Breast epithelium (tissue), 4 donors: ENCODE data around the gene TSFM. TPM values are rescaled to one million over a fixed set of nuclear protein-coding genes. Genes with fewer than 3 reads are reported as not detected.

Source experiments
- DNase-seq, 2 donors: peaks; one replicate each; pipeline ENCODE4 v3.0.0-alpha.2; 2019; ENCODE audit warnings: low spot score in 2 of 2
- H3K27ac ChIP-seq, 2 donors: fragments of 200-600 bp; sonication (generic) in 1 of 2; one replicate each; pipeline ENCODE4 v1.5.1; 2016 to 2019; ENCODE audit warnings: mild to moderate bottlenecking in 1 of 2
- H3K27me3 ChIP-seq, 2 donors: fragments of 200-600 bp; sonication (generic) in 1 of 2; one replicate each; pipeline versions ENCODE4 v1.5.1 to v1.6.0; 2017 to 2019; ENCODE audit warnings: control low read depth in 1 of 2, mild to moderate bottlenecking in 1 of 2
- H3K36me3 ChIP-seq: fragments of 200-600 bp; one replicate; pipeline ENCODE4 v1.5.1; 2019
- H3K4me1 ChIP-seq, 2 donors: fragments of 200-600 bp; sonication (generic); one replicate each; pipeline ENCODE4 v1.5.1; 2016 to 2019; ENCODE audit warnings: control low read depth in 1 of 2
- H3K4me3 ChIP-seq, 3 donors: fragments of 200-600 bp; sonication (generic); 1 replicate in 2 of 3; 2 replicates in 1 of 3; pipeline ENCODE4 v1.5.1; 2016 to 2019; ENCODE audit warnings: mild to moderate bottlenecking in 3 of 3, moderate library complexity in 2 of 3
- H3K9me3 ChIP-seq, 2 donors: fragments of 200-600 bp; sonication (generic) in 1 of 2; one replicate each; pipeline ENCODE4 v1.5.1; 2016 to 2019; ENCODE audit warnings: control low read depth in 1 of 2
- POLR2A ChIP-seq: fragments of 450-650 bp; IDR thresholded peaks from one replicate; pipeline ENCODE4 v1.6.1; 2016; ENCODE audit warnings: antibody characterized with exemption, mild to moderate bottlenecking, moderate library complexity
- POLR2AphosphoS5 ChIP-seq, 3 donors: sonication (generic); formaldehyde crosslinking; IDR thresholded peaks; one replicate each; pipeline ENCODE4 v1.6.1; 2017; ENCODE audit warnings: antibody characterized with exemption in 3 of 3
- intact Hi-C: fragments of 100-400 bp; cut with DNase I; formaldehyde crosslinking; loops from one replicate; pipeline ENCODE4 v1.15.1; 2023; ENCODE audit warnings: low total_unique reads
- total RNA-seq, 3 donors: library from RNA; depleted of rRNA; stranded (reverse); fragments of >200 nt; gene quantifications; one replicate each; pipeline ENCODE4 v1.1.0, GENCODE V29; 2016
- TF ChIP-seq, protein P1 (sequence below), 3 donors: fragments of 450-650 bp; IDR thresholded peaks; one replicate each; pipeline ENCODE4 v1.5.1; 2016 to 2017; ENCODE audit warnings: antibody characterized with exemption in 3 of 3, mild to moderate bottlenecking in 3 of 3, moderate library complexity in 3 of 3

TSFM gene
- total RNA-seq, 3 donors from 2014 or later, result 17.9 to 30.8 (median 27.2) TPM

DNA sequence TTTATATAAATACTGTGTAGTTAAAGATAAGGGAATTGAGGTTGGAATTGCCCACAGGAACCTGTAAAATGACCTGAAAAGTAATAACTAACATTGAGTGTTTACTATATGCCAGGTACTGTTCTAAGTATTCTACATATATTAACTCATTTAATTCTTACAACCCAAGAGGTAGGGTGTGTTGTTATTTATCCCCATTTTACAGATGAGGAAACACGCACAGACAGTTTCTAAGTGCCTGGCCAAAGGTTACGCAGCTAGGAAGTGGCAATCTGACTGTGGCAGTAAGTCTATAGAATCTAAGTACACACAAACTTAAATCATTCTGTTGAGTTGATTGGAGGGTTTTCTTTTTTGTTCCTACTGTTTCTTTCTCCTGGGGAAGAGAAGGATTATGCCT is 38.8 kb upstream of the TSFM start:
- no peak for DNase-seq
- Histone ChIP-seq H3K4me3 (peak overlapping the region in 1 of 3 donors; percentile 87), H3K4me1 (peaks cover 0 to 8% of the 10 kb centered on the region in 2 donors), H3K27ac (peak overlapping the region in 1 of 2 donors; percentile 100), H3K9me3 (no peaks in the 10 kb centered on the region), H3K27me3 (peaks cover 4 to 7% of the 10 kb centered on the region in 2 donors), H3K36me3 (no peaks in the 10 kb centered on the region)
- intact Hi-C loops, result no loop called here
- TF ChIP-seq POLR2A, result no peak
- TF ChIP-seq, protein P1, sequence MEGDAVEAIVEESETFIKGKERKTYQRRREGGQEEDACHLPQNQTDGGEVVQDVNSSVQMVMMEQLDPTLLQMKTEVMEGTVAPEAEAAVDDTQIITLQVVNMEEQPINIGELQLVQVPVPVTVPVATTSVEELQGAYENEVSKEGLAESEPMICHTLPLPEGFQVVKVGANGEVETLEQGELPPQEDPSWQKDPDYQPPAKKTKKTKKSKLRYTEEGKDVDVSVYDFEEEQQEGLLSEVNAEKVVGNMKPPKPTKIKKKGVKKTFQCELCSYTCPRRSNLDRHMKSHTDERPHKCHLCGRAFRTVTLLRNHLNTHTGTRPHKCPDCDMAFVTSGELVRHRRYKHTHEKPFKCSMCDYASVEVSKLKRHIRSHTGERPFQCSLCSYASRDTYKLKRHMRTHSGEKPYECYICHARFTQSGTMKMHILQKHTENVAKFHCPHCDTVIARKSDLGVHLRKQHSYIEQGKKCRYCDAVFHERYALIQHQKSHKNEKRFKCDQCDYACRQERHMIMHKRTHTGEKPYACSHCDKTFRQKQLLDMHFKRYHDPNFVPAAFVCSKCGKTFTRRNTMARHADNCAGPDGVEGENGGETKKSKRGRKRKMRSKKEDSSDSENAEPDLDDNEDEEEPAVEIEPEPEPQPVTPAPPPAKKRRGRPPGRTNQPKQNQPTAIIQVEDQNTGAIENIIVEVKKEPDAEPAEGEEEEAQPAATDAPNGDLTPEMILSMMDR (IDR thresholded peaks at IDR 0.05), result no peak
- no peak for TF ChIP-seq POLR2AphosphoS5 (IDR thresholded peaks at IDR 0.05)

DNA sequence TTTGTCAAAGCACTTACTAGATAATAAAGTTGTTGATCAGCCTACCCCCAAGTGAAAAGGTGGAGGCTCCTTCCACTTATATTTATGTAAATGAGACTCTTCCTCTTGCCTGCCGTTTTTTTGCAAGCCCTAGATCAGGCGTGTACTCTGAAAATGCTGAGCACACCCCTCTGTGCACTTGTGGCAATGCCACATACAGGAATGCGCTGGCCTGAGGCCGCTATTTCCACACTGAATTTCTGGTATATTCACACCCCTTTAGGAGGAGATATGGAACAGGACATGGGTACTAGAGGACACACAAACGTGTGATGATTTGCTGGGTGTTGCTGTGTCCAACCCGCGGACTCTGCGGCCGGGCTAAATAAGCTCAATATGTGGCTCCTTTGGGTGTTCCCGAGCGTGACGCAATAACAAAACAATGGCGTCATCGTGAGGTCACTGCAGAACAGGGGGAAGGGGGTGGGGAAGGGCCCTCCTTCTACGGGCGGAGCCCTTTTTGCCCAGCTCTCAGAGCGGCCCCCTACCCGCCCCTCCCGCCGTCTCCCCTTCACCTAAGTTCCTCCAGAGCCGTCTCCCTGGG is 38.3 kb upstream of the TSFM start:
- Histone ChIP-seq H3K4me1 (peaks cover 0 to 8% of the 10 kb centered on the region in 2 donors), H3K27me3 (peaks cover 0 to 3% of the 10 kb centered on the region in 2 donors), H3K4me3 (peak overlapping the region; percentile 86 to 87 (median 87)), H3K27ac (peak overlapping the region; percentile 99 to 100), H3K36me3 (no peaks in the 10 kb centered on the region), H3K9me3 (no peaks in the 10 kb centered on the region)
- intact Hi-C loops, result no loop called here
- DNase-seq, result peak; percentile 66 to 77
- TF ChIP-seq POLR2AphosphoS5 (IDR thresholded peaks at IDR 0.05) (peak in 2 of 3 donors; percentile 38 to 50), POLR2A (no peak)
- TF ChIP-seq, protein P1 (IDR thresholded peaks at IDR 0.05), result no peak

DNA sequence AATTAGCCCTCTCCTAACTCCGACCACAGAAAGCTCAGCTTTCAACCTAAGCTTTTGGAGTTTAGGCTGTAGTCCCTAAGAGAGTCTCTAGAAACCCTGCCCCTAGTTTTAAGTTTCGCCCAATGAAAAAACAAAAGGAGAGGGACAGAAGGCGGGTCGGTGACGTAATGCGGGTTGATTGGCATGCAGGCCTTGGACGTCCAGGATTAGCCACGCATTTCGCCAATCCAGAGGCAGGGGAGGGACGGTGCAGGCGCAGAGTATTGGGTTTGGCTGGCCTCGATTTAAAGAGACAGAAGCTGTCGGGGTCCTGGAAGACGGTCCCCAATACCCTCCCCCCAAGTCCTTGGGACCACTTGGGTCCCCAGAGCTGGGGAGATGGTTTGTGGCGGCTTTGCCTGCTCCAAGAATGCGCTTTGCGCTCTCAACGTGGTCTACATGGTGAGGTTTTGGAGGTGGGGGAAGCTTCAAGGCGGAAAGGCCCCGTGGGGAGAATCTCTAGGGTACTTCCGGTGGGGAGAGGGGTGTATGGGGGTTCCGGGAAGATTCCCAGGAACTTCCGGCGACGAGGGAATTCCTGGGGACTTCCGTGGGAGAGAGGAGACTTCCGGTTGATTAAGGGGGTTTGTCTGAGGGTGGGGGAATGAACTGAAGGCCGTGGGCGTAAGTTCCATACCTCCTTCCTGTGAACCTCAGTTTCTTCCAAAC is 37.7 kb upstream of the TSFM start, which contains the start of gene TSPAN31:
TSPAN31 (plus strand) TSS at position 263 of the 708 bp plus-strand sequence; CDS start at position 379, 116 bp downstream.
- Histone ChIP-seq H3K27me3 (no peaks in the 10 kb centered on the region), H3K36me3 (no peaks in the 10 kb centered on the region), H3K27ac (peak within 1 kb of the TSS; percentile 99 to 100), H3K9me3 (no peaks in the 10 kb centered on the region), H3K4me3 (peak within 1 kb of the TSS; percentile 86 to 87 (median 87)), H3K4me1 (peaks cover 0 to 8% of the 10 kb centered on the region in 2 donors)
- TF ChIP-seq POLR2AphosphoS5 (IDR thresholded peaks at IDR 0.05) (peak; percentile 42 to 77 (median 69)), POLR2A (no peak)
- TF ChIP-seq, protein P1 (IDR thresholded peaks at IDR 0.05), result peak; percentile 13 to 32 (median 23)
- intact Hi-C loops, result no loop called here
- DNase-seq, result peak; percentile 98

DNA sequence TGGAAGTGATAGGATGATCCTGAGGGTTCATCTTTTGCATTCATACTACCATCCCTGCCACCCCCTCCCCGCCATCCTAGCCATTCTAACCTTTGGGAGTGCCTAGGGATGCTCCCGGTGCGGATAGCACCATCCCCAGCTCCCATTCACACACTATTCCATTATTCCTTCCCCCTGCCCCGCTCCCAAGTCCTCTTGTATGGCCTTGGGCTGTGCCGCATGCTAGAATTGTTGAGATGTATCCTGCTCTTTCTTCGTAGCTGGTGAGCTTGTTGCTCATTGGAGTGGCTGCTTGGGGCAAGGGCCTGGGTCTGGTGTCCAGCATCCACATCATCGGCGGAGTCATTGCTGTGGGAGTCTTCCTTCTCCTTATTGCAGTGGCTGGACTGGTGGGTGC is 37.1 kb upstream of the TSFM start:
- no peaks in the 10 kb centered on the region for H3K36me3 ChIP-seq
- no peaks in the 10 kb centered on the region for H3K9me3 ChIP-seq
- intact Hi-C loops, result no loop called here
- H3K4me1 ChIP-seq, result peaks cover 0 to 8% of the 10 kb centered on the region in 2 donors
- TF ChIP-seq, protein P1 (IDR thresholded peaks at IDR 0.05), result no peak
- TF ChIP-seq POLR2A, result no peak
- TF ChIP-seq POLR2AphosphoS5 (IDR thresholded peaks at IDR 0.05), result no peak
- DNase-seq, result no peak
- no peaks in the 10 kb centered on the region for H3K27me3 ChIP-seq
- H3K4me3 ChIP-seq, result peak overlapping the region; percentile 86 to 87 (median 87)
- H3K27ac ChIP-seq, result peak overlapping the region; percentile 99 to 100

DNA sequence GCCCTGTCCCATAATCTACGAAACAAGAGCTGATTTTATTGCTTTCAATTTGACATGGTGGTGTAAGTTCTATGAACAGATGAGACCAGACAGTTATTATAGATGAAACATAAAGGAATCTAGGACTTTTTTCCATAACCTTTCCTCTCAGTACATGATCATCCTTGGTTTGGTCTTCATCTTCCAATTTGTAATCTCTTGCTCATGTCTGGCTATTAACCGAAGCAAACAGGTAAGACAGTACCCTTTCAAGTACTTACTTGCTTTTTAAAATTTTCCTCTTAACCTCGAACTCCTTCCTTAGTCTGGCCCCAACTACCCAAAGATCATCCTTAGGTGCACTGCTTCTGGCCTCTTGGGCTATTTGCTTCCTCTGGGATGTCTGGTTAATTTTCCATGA is 36.6 kb upstream of the TSFM start:
- Histone ChIP-seq H3K36me3 (no peaks in the 10 kb centered on the region), H3K4me3 (peak overlapping the region in 1 of 3 donors; percentile 87), H3K27me3 (no peaks in the 10 kb centered on the region), H3K4me1 (peaks cover 0 to 10% of the 10 kb centered on the region in 2 donors), H3K27ac (peak overlapping the region; percentile 9 to 99), H3K9me3 (no peaks in the 10 kb centered on the region)
- DNase-seq, result no peak
- intact Hi-C loops, result no loop called here
- no peak for TF ChIP-seq POLR2A
- TF ChIP-seq, protein P1 (IDR thresholded peaks at IDR 0.05), result no peak
- TF ChIP-seq POLR2AphosphoS5 (IDR thresholded peaks at IDR 0.05), result no peak
